NCI-H1694 (cell line): ENCODE measurements around the gene GCNA.
"Not testable (repeated sequence)": the region's sequence is repeated elsewhere in the genome, so short reads cannot be mapped to it uniquely, and the experiment has no call there.

Experiments used
- DNase-seq: peaks from one replicate; lab custom pipeline; 2025; lab: John Stamatoyannopoulos, UW

The GCNA gene

GRCh38 chrX:71558920-71559319 lies 19.3 kb upstream of the GCNA start:
- no peak for DNase-seq

DNA sequence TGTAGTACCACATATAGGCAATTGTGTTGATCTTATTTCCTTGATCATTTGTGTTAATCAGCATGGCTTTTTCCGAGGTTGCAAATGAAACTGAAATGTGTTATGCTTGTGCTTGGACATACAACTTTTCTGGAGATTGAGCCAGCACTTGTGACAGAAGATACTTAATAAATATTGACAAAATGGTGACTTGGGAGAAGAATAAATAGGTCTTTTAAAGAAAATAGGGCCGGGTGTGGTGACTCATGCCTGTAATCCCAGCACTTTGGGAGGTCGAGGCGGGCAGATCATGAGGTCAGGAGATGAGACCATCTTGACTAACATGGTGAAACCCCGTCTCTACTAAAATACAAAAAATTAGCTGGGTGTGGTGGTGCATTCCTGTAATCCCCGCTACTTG lies 18.5 kb upstream of the GCNA start:
- DNase-seq: not testable (repeated sequence)

- no peak for DNase-seq
Measured at GRCh38 chrX:71563921-71564320, 14.3 kb upstream of the GCNA start.

DNA sequence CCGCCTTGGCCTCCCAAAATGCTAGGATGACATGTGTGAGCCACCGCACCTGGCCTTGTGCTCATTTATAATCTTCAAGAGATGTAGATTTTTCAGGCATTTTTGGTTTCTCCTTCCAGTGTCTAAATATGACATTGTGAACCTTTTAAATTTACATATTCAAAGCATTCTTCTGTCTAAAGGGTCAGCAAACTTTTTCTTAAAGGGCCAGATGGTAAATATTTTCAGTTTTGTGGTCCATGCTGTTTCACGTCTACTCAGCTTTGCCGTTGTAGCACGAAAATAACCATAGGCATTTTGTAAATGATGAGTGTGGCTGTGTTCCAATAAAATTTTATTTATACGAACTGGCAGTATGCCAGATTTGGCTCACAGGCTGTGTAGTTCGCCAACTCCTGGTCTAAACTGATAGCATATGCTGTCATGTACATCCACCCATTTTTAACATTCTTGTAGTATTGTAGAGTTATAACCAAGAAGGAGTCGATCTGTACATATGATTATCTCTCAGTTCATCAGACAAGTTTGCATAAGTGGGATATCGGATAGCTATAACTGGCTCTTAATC lies 12.7 kb upstream of the GCNA start:
- DNase-seq: peak; percentile 40

DNA sequence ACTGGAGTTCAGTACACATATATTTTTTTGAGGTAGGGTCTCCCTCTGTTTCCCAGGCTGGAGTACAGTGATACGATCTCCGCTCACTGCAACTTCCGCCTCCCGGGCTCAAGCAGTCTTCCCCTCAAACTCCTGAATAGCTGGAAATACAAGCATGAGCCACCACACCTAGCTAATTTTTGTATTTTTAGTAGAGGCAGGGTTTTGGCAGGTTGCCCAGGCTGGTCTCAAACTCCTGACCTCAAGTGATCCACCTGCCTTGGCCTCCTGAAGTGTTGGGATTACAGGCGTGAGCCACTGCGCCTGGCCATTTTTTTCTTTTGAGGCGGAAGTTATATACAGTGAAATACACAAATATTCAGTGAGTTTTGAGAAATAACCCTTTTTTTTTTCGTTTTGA lies 6.8 kb upstream of the GCNA start:
- not testable (repeated sequence) for DNase-seq

DNA sequence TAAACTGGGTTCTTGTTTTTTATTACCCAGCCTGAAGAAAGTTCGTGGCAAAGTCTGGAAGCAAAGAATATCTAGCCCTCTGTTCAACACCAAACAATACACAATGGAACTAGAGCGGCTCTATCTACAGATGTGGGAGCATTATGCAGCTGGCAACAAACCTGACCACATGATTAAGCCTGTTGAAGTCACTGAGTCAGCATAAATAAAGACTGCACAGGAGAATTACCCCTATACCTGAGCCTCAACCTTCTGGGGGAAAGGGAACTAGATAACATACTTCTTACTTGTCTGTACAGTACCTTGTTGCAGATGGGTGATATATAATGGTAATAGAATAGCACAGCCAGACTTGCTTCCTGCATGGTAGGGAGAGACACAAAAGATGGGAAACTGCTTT lies 4.6 kb upstream of the GCNA start:
- DNase-seq: no peak

DNA sequence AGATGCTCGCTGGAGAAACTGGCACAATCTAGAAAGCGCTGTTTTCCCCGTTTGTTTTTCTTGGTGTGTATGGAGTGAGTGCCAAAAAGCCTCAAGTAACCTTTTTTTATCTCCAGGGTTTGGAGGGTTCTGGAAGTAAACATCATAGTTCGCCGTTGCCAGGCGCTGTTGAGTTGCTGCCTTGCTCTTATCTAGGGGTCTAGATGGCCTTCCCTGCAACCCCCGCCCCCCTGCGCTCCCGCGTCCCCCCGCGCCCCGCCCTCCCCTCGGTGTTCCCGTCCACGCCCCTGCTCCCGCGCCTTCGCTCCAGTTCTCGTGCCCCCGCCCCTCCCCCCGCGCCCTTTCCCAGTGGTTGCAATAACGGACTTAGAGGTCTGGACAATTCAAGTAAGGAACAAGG lies 555 bp upstream of the GCNA start:
- no peak for DNase-seq

- DNase-seq: no peak
Measured at GRCh38 chrX:71579136-71579989, 1.1 kb downstream of the GCNA start.

- DNase-seq: no peak
Measured at GRCh38 chrX:71579990-71580380, 1.7 kb downstream of the GCNA start.

- DNase-seq: no peak
Measured at GRCh38 chrX:71581210-71581609, 3.0 kb downstream of the GCNA start.

GRCh38 chrX:71586929-71587328 lies 8.7 kb downstream of the GCNA start:
- DNase-seq: no peak

DNA sequence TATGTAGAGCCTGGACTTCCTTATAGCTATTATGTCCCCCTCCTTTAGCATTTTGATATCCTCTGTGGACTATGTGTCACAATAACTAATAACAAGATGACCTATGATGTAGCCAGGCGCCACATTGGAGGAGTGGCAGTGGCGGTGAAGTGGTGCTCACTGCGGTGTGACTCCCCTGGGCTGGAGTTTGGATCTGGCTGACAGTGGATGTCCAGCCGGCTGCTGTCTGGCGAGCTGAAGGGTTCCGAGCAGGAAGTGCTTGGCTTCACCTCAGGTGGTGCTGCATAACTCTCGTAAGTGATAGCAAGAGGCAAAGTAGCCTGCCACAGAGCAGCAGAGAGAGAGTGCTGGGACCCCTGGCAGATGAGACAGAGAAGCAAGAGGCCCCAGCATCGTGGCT lies 15.0 kb downstream of the GCNA start:
- DNase-seq: not testable (repeated sequence)

- no peak for DNase-seq
Measured at GRCh38 chrX:71599965-71600364, 21.7 kb downstream of the GCNA start.

- no peak for DNase-seq
Measured at GRCh38 chrX:71603618-71604017, 25.4 kb downstream of the GCNA start.

- no peak for DNase-seq
Measured at GRCh38 chrX:71604141-71604540, 25.9 kb downstream of the GCNA start.

GRCh38 chrX:71604796-71605568 lies 26.7 kb downstream of the GCNA start:
- no peak for DNase-seq

DNA sequence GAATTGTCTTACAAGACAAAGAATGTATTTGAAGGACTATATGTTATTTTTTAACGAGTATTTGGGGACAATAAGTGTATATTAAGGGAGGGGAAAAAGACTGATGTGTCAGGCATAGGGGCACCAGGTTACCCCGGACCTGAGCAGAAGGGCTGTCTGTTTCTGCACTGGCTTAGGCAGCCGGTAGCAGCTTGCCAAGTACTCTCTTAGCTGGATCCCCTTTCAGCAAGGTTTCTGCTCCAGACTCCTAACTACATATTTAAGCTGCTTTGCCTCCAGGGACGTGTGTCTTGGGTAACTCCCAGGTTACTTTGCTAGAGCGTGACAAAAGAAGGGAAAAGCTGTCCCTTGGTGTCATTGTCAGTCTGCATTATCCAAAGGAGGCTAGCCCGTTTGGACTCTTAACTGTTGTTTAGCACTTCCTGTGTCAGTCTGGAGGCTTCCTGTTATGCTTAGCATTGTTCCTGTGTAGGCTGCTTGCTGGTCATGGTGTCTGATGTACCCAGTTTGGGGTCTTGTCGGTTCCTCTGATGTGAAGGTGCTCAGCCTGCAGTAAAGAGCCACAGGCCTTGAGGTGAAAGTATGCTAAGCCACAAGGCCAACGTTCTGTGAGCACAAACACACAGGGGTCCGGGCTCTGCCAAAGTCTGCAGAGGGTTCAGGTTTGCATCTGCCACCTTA lies 28.4 kb downstream of the GCNA start:
- DNase-seq: no peak

- no peak for DNase-seq
Measured at GRCh38 chrX:71607488-71607887, 29.3 kb downstream of the GCNA start.

DNA sequence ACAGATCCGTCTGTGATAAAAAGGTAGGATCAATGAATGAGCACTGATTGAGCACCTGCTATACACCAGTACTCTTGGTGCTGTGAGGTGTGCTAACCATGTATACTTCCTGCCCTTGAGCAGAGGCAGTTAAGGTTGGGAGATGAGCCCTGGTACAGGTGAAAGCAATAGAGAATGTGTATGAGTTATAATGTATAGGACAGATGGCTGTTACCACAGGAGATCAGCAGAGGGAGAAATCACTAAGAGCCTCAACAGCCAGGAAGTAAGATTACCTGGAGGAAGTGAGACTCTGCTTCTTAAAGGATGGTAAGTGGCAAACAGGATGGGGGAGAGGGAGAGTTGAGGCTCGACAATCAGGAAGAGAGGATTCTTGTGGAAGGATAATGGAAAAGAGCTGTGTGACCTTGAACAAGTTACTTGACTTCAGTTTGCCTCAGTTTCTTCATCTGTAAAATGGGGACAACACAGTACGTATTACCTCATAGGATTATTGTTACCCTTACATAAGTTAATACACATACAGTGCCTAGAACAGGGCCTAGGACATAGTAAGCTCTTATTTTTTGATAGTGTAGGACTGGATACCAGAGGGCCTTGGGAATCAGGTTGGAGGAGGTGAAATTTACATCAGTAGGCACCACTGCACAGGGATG lies 31.0 kb downstream of the GCNA start:
- DNase-seq: no peak

DNA sequence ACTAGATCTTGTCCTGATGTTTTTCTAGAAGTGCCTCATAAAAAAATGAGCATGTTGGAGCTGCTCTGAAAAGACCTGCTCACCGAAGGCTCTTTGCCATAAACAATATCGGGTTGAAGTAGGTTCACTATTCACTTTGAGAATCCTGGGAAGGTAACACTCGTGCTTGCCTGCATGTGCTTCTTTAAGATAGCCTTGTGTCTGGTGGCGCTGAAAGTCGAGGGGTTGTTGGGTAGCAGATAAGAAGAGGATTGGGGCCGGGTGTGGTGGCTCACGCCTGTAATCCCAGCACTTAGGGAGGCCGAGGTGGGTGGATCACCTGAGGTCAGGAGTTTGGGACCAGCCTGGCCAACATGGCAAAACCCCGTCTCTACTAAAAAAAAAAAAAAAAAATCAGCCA lies 33.5 kb downstream of the GCNA start:
- not testable (repeated sequence) for DNase-seq

DNA sequence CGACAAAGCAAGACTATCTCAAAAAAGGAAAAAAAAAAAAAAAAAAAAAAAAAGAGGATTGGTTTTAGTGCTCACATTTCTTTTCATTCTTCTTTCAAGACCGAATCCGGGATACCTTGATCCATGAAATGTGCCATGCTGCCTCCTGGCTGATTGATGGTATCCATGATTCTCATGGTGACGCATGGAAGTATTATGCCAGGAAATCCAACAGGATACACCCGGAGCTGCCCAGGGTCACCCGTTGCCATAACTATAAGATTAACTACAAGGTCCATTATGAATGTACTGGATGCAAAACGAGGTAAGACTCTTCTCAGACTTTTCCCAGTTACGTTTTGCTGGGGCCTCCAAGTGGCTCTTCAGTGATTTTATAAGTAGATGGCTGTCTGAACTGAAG lies 34.0 kb downstream of the GCNA start:
- no peak for DNase-seq

- DNase-seq: no peak
Measured at GRCh38 chrX:71615056-71615455, 36.8 kb downstream of the GCNA start.
